ENCODE measurements around the gene LGALSL. TPM values are rescaled to one million over a fixed set of nuclear protein-coding genes. Genes with fewer than 3 reads are reported as not detected.

LGALSL gene
- polyA plus RNA-seq, 2 of the 4 experiments (the other 2 are of a cell fraction), result 11.0 to 14.1 TPM

GRCh38 chr2:64477037-64477436 is 23.1 kb downstream of the LGALSL start:
- ChIA-PET POLR2A (no interaction called here), CTCF (interaction anchor here (5.5 to 6.2 kb wide), 2 partner anchors 11 to 146 kb away, joined by 38 to 66 read pairs; no protein-coding TSS in a partner anchor)
- ATAC-seq, result no peak
- Histone ChIP-seq H3K4me3 (no peak overlapping the region), H3K27ac (no peak overlapping the region), H3K9me3 (no peaks in the 10 kb centered on the region), H3K4me1 (no peaks in the 10 kb centered on the region), H3K4me2 (no peak overlapping the region)
- WGBS (ENCODE audit: missing lambda C conversion rate), result 38% methylated on average over 1 of the region's 1 CpG
- no peak for DNase-seq (ENCODE audit: low read depth in 1 of 2, low spot score in 1 of 2)
- no peak for FAIRE-seq
- TF ChIP-seq BCL3 (IDR thresholded peaks at IDR 0.05) (no peak), HOXA7 (CRISPR knock-in tag; IDR thresholded peaks at IDR 0.05) (no peak), POLR2A (IDR thresholded peaks at IDR 0.05; ENCODE audit: low read length) (no peak), ZFP36 (IDR thresholded peaks at IDR 0.05; ENCODE audit: borderline replicate concordance, partially characterized antibody) (no peak), TFCP2L1 (CRISPR knock-in tag; IDR thresholded peaks at IDR 0.05) (no peak), CBX8 (IDR thresholded peaks at IDR 0.05) (no peak), HES2 (IDR thresholded peaks at IDR 0.05) (no peak), RFX5 (IDR thresholded peaks at IDR 0.05) (no peak), KDM1A (IDR thresholded peaks at IDR 0.05; ENCODE audit: low read depth) (no peak), BHLHE40 (IDR thresholded peaks at IDR 0.05; ENCODE audit: low read depth, low read length) (no peak), PHF8 (IDR thresholded peaks at IDR 0.05; ENCODE audit: borderline replicate concordance, low read depth) (no peak), KDM5A (IDR thresholded peaks at IDR 0.05) (no peak), TP53 (CRISPR knock-in tag; IDR thresholded peaks at IDR 0.05) (no peak), E2F6 (IDR thresholded peaks at IDR 0.05; ENCODE audit: borderline replicate concordance, low read depth) (no peak), USF2 (IDR thresholded peaks at IDR 0.05) (no peak), PBX3 (IDR thresholded peaks at IDR 0.05) (no peak)

GRCh38 chr2:64477979-64478378 is 24.0 kb downstream of the LGALSL start:
- H3K27ac ChIP-seq, result no peak overlapping the region
- ChIA-PET POLR2A (no interaction called here), CTCF (interaction anchor here (5.5 to 14.3 kb wide), 3 partner anchors 10 to 151 kb away, joined by 38 to 533 read pairs (median 66); no protein-coding TSS in a partner anchor)
- no peaks in the 10 kb centered on the region for H3K9me3 ChIP-seq
- WGBS (ENCODE audit: missing lambda C conversion rate), result 93% methylated on average over 4 of the region's 4 CpGs
- no peak overlapping the region for H3K4me2 ChIP-seq
- no peak for FAIRE-seq
- no peak for TF ChIP-seq CHD4 (IDR thresholded peaks at IDR 0.05; ENCODE audit: borderline replicate concordance)
- no peak for TF ChIP-seq USF2 (IDR thresholded peaks at IDR 0.05)
- TF ChIP-seq RARB (CRISPR knock-in tag; IDR thresholded peaks at IDR 0.05), result no peak
- TF ChIP-seq JUN (IDR thresholded peaks at IDR 0.05), result no peak
- TF ChIP-seq RFX5 (IDR thresholded peaks at IDR 0.05), result no peak
- no peak for TF ChIP-seq RCOR1 (IDR thresholded peaks at IDR 0.05; ENCODE audit: low read depth, low read length)
- TF ChIP-seq KDM1A (IDR thresholded peaks at IDR 0.05; ENCODE audit: low read depth), result no peak
- no peak for TF ChIP-seq CBX2 (IDR thresholded peaks at IDR 0.05; ENCODE audit: borderline replicate concordance, low read depth)
- no peak for TF ChIP-seq KDM5A (IDR thresholded peaks at IDR 0.05)
- no peak for TF ChIP-seq ESRRA (IDR thresholded peaks at IDR 0.05; ENCODE audit: borderline replicate concordance, low read length)
- no peak for TF ChIP-seq HMGXB4 (CRISPR knock-in tag; IDR thresholded peaks at IDR 0.05; ENCODE audit: borderline replicate concordance)
- no peak for TF ChIP-seq FOXS1 (CRISPR knock-in tag; IDR thresholded peaks at IDR 0.05)
- no peak for TF ChIP-seq RNF2 (IDR thresholded peaks at IDR 0.05; ENCODE audit: borderline replicate concordance, low read depth)
- no peak for TF ChIP-seq MAFK (IDR thresholded peaks at IDR 0.05; ENCODE audit: partially characterized antibody)
- no peak for TF ChIP-seq MAZ (IDR thresholded peaks at IDR 0.05; ENCODE audit: borderline replicate concordance, low read depth, low read length)
- TF ChIP-seq HDAC2 (IDR thresholded peaks at IDR 0.05), result no peak
- TF ChIP-seq EHF (CRISPR knock-in tag; IDR thresholded peaks at IDR 0.05), result no peak
- TF ChIP-seq EP300 (IDR thresholded peaks at IDR 0.05), result no peak
- TF ChIP-seq FOSB (CRISPR knock-in tag; IDR thresholded peaks at IDR 0.05), result no peak
- TF ChIP-seq SREBF2 (IDR thresholded peaks at IDR 0.05), result no peak
- no peak for ATAC-seq
- DNase-seq (ENCODE audit: low read depth in 1 of 2, low spot score in 1 of 2), result no peak
- H3K4me1 ChIP-seq, result no peaks in the 10 kb centered on the region
- H3K4me3 ChIP-seq, result no peak overlapping the region

Measured in A549 (cell line).